ENCODE results near the gene P2RX6.

Gene P2RX6

DNA sequence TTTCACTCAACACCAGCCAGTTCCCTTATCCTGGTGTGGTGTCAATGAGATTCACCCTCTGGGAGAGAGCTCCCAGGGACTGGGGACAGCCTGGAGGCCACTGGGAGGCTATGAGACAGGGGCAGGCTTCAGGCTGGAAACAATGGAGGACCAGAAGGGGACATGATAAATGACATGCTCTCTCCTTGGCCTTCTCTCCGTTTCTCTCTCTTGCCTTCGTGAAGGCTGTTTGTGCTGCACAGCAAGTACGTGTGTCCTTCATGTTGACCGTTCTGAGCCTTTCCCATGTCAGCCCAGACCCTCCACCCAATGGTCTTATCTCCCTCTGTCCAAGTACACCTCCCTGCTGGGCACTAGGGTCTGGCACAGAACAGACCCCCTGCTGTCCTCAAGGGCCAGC lies 34.4 kb upstream of the P2RX6 start:
- no peak for DNase-seq

DNA sequence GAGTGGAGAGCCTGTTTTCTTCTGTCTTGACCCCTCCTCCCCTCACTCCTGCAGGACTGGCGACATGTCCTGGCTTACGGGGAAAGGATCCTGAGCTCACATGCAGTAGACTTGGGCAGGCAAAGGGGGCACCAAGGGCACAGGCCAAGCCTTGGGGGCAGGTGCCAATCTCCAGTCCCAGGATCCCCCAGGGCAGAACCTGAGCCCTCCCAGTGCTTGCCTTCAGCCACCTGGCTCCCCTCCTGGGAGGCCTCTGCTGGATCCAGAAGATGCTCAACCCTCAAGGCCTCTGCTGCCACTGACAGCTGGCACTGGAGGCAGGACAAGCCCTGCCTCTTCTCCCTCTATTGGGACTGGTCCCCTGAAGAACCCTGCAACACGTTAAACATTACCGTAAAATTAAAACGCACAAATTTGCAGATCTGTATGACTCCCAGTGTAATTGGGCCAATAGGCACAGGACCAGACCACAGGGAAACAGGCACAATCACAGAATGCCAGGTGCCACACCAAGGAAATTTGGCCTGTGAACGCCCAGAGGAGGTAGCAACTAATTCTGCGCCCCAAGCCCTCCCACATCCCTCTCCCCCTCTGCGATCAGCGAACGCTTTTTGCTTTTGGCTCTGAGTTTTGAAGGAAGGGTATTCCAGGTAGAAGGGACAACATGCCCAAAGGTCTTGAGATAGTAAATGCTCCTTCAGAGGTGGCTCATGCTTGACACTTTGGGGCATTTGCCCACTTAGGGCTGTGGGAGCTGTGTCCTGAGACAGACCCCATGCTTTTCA lies 33.8 kb upstream of the P2RX6 start:
- no peak for DNase-seq

DNA sequence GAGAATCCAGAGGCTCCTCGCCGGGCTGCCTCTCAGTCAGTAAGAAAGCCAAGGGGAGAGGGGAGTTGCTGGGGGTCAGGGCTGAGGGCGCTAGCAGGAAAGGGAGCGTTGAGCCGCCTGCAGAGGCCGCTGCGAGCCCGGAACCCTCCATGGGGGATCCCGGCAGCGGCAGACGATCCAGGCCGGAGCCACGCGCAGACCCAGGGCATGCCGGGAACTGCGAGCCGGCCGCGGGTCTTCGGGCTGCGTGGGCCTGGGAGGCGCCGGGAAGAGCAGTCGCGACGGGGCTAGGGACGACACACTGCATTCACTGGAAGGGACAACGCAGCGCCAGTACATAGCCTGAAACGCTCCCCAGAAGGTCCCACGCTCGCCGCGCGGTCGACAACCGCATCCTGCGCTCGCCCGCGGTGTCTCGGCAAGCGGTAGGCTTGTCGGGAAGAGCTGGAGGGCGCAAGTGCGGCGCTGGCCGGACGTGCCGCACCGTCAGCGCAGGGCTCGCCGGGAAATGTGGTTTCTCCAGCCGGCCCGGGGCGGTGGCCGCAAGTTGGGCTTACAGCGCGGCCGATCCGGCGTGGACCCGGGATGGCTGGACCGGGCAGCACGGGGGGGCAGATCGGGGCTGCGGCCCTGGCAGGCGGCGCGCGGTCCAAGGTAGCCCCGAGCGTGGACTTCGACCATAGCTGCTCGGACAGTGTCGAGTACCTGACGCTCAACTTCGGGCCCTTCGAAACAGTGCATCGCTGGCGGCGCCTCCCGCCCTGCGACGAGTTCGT lies 33.0 kb upstream of the P2RX6 start, which contains the start of gene LZTR1:
Gene LZTR1 (plus strand): TSS at position 511 of the 776 bp plus-strand sequence. CDS start 75 bp downstream, at position 586.
- no peak for DNase-seq

DNA sequence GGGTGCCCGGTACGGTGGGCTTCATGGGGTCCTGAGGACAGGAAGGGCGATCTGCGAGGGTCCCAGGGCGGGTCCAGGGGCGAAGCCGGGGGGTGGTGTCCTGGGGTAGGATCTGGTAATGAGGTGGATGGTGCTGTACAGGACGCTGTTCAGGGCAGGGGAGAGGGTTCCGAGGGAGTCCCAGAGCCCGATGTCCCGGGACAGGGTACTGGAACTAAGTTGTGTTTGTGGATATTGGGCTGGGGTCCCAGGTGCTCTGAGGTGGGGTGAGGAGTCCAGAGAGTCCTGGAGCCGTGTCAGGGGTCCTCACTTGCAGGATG lies 32.4 kb upstream of the P2RX6 start:
- DNase-seq = no peak

DNA sequence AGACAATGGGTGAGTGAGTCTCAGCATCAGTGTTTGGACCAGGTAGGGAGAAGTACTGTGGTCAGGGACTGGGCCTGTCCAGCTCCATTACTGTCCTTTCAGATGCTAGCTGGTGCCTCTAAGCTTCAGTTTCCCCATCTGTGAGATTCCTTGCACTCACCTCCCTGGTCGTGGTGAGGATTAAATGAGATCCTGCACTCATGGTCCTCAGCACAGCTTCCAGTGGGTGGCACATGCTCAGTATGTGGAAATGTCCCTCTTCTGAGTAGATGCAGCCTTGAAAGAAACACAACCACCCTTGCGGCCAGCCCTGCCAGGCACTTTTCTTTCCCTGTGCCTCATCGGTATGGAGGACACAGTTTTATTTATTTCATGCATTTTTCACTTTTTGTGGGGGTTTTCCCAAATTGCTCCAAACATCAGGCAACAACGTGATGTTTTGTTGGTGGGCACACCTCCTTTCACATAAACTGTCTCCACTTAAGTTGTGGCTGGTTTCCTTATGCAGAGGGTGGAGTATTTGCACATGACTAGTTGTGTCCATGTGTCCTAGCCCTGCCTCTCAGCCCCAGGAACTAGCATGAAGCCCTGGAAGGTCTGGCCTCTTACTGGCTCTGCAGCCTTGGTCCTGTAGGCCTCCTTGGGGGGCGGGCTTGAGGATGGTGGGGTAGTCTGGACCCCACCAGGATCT lies 31.7 kb upstream of the P2RX6 start:
- no peak for DNase-seq

DNA sequence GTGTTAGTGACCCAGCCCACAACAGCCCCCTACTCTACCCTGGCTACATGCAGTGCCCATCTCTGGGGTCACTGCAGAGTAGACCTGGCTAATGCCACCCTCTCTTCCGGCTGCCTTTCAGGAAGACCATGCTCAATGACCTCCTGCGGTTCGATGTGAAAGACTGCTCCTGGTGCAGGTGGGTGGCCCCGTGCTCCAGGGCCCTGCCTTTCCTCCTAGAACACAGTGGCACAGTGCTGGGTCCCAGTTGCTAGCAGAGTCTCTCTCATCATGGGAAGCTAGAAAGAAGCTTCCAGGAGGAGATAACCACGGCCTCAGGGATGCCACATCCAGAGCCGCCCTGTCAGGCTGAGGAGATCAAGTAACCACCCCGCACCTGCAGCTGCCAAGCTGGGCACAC lies 29.2 kb upstream of the P2RX6 start:
- DNase-seq = no peak

DNA sequence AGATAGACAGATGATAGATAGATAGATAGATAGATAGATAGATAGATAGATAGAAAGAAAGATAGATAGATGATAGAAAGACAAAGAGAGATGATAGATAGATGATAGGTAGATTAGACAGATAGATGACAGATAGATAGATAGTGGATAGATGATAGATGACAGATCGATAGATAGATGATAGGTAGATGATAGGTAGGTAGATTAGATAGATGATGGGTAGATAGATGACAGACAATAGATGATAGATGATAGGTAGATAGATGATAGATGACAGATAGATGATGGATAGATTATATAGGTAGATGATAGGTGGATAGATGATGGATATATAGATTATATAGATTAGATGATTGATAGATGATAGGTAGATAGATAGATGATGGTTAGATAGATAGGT lies 28.6 kb upstream of the P2RX6 start:
- DNase-seq = no peak

DNA sequence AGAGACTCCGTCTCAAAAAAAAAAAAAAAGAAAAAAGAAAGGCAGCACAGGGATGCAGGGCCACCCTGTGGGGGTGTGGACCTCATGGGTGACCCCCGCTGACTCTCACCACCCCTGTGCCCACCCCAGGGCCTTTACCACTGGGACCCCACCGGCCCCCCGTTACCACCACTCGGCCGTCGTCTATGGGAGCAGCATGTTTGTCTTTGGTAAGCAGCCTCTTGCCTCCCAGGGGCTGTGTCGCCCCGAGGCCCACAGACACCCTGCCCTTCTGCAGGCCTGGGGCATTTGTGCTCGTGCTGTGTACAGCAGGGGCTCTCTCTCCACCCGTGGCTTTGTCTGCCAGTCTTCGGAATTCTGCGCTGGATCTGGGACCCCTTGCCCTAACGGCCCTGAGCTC lies 27.6 kb upstream of the P2RX6 start:
- DNase-seq = no peak

DNA sequence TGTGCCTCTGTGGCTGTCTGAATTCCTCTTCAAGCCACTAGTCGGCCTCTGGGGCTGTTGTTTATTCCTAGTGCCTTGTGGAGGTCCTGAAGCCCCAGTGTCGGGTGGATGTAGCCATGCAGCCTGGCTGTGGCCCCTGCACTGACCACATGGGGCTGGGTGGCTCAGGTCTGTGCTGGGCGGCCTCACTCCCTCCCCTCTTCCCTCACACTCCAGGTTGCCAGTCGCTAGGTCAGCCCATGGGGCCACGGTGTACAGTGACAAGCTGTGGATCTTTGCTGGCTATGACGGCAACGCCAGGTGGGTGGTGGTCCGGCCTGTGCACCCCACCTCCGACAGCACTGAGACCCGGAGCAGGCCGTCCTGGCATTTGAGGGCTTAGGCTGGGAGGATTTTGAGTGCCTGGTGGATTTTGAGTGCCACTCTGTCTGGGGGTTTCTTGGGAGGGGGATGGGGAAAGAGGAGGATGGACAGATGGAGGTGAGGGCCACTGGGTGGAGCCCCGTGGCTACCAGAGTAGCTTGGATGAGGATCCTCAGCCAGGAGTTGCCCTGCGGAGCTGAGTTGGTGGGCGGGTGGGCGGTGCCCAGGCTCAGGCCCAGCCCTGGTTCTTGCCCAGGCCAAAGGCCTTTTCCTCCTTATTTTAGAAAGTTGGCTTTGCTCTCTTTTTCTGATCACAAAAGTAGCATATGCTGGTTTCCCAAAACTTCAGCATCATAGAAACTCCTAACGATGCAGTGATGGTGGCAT lies 26.2 kb upstream of the P2RX6 start:
- DNase-seq = no peak

DNA sequence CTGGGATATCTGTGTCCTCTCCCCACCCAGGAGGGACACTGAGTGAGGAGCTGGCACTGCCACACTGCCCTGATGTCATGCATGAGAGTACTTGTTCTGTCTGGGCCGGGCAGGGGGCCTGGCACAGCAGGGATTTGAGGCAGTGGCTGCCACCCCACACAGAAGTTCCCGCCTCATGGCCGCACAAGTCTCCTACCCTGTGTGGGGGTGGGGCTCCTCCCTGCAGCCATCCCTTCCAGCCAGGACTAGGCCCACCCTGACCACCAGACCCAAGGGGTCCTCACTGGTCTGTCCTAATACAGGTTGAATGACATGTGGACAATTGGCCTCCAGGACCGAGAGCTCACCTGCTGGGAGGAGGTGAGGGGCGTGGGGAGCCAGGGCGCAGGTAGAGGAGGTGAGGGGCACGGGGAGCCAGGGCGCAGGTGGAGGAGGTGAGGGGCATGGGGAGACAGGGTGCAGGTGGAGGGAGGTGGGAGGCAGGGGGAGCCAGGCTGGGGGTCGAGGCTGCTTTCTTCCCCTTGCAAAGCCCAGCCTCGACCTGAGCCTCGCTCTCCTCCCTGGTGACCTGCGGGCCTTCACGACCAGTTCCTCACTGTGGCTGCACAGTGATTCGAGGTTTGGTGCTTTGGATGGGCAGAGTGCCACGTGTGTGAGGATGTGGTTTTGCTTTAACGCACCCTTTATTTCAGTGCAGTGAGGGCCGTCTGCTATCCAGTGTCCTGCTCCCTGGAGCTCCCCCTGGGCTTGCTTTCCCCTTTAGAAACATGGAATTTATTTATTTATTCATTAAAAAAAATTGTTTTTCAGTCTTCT lies 25.4 kb upstream of the P2RX6 start:
- no peak for DNase-seq

DNA sequence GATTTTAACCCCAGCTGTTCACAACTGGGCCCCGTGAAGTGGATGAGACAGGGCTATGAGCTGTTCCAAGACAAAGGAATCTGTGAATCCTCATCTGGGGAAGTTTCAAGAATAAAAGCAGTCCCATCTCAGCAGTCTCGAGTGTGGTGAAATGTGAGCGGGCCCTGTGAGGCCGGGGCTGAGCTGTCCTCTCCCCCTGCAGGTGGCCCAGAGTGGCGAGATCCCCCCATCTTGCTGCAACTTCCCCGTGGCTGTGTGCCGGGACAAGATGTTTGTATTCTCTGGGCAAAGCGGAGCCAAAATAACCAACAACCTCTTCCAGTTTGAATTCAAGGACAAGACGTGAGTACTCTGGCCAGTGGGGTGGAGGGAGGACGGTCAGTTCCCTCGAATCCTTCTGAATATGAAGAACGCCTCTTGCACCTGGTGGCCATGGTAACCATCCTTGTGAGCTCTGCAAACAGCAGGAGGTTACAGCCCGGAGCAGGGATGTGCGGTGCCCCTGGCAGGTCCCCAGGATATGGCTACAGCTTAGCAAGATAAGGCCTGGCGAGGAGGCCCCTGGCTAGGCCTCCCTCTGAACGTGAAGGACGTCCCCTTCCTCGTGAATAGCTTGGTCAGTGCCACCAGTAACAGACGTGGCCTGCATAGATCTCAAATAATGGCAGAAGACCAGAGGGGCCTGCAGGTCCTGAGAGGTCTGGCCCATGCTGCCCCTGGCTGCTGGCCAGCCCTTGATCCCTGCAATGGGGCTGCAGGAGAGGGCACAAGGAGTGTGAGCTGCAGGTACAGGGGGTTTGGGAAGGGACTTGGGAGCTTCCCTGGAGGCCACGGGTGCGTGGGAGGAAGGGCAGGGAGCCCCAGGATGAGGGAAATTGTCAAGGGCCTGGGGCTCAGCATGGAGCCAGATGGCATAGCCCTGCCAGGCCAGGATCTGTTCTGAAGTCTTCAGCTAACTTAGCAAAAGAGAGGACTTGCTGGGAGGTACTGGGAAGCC lies 24.5 kb upstream of the P2RX6 start:
- DNase-seq = no peak

DNA sequence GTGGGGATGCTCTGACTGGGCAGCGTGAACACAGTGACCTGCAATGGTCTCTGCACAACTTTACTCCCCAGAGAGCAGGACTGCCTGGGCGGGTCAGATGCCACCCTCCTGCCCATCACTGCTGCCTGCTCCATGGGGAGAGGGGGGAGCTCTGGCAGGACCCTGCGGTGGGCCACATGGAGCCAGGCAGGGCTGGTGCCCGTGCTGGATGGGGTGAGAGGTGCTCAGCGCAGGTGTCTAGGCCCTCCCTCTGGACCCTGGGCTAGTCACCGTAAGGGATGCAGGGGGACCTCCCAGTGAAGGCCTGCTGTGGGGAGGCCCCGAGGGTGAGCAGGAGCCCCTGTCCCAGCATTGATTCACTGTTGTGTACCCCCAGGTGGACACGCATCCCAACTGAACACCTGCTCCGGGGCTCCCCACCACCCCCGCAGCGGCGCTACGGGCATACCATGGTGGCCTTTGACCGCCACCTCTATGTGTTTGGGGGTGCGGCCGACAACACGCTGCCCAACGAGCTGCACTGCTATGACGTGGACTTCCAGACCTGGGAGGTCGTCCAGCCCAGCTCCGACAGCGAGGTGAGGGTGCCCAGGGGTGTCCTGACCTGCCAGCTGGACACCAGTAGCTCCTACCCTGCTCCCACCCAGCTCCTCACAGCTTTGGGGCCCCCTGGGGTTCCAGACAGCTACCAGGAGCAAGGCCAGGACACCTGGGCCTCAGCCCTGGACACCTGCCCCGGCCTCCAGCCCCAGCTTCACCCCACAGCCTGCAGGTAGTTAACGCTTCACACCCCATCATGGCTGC lies 23.5 kb upstream of the P2RX6 start:
- DNase-seq = no peak

DNA sequence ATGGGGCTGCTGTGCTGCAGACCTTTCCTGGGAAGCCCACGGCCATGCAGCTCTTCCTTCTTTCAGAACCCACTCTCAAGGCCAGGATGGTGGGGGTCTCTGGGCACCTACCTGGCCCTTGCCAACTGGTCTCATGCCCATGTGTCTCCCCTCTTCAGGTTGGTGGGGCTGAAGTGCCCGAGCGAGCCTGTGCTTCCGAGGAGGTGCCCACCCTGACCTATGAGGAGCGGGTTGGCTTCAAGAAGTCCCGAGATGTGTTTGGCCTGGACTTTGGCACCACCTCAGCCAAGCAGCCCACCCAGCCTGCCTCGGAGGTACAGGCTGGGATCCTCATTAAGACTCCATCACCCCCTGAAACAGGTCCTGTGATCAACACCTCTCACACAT lies 22.9 kb upstream of the P2RX6 start:
- DNase-seq = no peak

DNA sequence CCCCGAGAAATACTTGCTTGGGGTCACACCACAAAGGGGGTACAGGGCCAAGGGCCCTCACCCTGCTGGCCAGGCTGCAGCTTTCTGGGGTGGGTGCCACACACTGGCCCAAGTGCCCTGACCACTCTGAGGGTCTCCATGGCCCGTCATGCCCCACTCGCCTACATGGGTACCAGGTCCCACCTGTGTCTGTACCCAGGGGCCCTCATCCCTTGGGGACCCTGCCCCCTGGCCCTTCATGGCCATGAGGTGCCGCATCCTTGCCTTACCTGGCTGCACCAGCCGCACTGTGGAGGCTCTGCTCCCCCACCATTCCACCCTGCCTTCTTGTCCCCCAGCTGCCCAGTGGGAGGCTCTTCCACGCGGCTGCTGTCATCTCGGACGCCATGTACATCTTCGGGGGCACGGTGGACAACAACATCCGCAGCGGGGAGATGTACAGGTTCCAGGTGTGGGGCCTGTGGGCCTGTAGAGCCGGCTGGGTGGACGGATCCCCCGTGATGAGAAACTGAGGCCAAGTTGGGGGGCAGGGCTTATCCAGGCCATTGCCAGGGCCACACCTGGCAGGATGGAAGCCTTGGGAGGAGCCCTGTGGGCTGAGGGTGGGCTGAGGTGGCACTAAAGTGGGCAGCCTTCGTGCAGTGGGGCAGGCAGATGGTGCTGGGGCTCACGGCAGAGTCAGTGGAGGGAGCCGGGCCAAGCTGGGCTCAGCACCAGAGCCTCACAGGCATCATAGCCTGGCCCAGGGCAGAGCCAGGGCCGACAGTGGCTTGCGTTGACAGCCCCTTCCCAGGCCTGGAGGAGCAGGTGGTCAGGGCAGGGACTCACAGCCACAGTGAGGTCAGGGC lies 22.3 kb upstream of the P2RX6 start:
- DNase-seq = no peak

DNA sequence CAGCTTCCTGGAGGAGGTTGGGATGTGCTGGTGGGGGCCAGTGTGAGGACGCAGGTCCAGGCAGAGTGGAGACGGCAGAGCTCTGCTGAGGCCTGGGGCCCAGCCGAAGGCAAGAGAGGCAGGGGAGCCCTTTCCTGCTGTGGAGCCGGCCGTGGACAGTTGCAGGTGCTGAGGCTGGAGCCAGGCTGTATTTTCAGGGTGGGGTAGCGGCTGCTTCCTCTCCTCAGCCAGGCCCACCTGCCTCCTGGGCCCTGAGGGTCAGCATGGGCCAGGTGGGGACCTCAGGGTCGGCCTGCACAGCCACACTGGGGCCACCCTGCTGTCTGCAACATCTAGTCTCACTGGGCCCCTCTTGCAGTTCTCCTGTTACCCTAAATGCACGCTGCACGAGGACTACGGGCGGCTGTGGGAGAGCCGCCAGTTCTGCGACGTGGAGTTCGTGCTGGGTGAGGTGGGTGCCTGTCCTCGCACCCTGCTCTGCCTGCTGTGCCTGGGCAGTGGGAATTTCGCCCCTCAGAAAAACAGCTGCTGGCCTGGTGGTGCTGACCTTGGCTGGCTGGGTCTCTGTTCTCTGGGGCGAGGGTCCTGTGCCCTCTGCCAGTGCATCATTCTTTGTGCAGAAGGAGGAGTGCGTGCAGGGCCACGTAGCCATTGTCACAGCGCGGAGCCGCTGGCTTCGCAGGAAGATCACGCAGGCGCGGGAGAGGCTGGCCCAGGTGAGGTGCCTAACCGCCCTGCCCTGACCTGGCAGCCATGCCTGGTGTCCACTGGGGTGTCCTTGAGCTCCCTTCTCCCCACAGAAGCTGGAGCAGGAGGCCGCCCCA lies 21.4 kb upstream of the P2RX6 start:
- DNase-seq = no peak

DNA sequence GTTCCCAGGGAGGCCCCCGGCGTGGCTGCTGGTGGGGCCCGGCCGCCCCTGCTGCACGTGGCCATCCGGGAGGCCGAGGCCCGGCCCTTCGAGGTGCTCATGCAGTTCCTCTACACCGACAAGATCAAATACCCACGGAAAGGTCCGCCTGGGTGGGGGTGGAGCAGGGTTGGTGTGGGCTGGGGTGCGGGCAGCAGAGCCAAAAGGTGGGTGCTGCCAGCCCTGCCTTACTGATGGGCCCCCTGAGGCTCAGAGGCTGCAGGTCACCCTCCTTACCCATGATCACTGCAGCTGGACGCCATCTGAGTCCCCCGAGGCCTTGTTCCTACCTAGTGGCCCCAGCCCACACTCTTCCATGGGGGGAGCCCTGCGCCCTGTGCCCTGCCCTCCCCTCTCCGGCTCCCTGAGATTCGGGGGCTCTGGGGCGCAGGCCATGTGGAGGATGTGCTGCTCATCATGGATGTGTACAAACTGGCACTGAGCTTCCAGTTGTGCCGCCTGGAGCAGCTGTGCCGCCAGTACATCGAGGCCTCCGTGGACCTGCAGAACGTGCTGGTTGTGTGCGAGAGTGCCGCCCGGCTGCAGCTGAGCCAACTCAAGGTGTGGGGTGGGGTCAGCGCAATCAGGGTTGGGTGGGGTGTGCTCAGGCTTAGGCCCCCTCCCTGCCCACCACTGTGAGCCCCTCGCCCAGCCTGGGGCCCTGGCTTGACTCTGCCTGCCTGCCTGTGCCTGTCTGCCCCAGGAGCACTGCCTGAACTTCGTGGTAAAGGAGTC lies 20.6 kb upstream of the P2RX6 start:
- no peak for DNase-seq

DNA sequence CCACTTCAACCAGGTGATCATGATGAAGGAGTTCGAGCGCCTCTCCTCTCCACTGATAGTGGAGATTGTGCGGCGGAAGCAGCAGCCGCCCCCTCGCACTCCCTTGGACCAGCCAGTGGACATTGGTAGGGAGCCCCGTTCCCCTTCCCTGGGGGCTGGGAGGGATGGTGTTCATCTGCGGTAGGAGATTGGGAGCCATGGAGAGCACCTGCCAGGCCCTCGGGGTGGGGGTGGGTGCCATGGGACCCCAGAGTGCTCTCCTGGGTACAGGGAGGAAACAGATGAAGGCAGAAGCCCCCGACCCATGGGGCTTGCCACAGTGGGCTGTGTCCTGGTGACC lies 20.1 kb upstream of the P2RX6 start:
- DNase-seq = no peak

All from NCI-H510A (cell line).